GM06990 (cell line): ENCODE results near the gene PUM1.

Experiments
- DNase-seq: peaks from one replicate; pipeline ENCODE4 v3.0.0-alpha.2; 2011; ENCODE audit not compliant: insufficient read length; ENCODE audit errors: extremely low read depth
- H3K27me3 ChIP-seq: replicated peaks from 2 replicates; pipeline ENCODE4 v1.6.0; 2011; ENCODE audit warnings: low read length; ENCODE audit not compliant: control insufficient read depth, insufficient read depth
- H3K36me3 ChIP-seq: 2 replicates; pipeline ENCODE4 v1.5.1; 2011; ENCODE audit warnings: low read length; ENCODE audit not compliant: control insufficient read depth, insufficient read depth
- H3K4me3 ChIP-seq: replicated peaks from 2 replicates; pipeline ENCODE4 v1.5.1; 2011; ENCODE audit warnings: low read depth, mild to moderate bottlenecking, control low read depth, low read length
- TF ChIP-seq, protein P1 (sequence below): IDR thresholded peaks from 2 replicates; pipeline ENCODE4 v1.5.1; 2011; ENCODE audit warnings: low read length, control low read depth, mild to moderate bottlenecking, inconsistent platforms; ENCODE audit not compliant: insufficient read depth, poor library complexity, severe bottlenecking

Gene PUM1

DNA sequence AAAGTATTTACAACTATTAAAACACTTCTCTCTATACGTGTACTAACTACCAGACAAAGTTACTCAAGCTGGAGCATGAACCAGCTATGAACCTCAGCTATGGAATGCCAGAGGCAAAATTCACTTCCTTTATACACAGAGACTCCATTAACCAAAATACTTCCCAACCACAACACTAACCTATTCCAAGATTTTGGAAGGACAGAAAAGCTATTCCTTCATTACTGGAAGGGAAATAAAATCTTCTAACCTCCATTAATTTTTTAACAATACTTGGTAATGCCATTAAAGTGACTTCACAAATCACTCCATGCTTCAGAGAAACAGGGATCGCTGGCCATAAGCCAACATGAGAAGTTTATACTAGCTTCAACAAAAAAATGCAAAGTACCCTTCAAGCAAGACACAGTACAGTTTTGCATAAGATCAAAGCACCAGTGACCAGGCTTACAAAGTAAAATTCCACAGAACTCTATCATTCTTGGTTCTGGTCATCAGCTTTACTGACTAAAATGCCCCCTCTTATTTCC, 58.0 kb downstream of the PUM1 start:
- Histone ChIP-seq H3K36me3 (peaks cover 8% of the 10 kb centered on the region), H3K27me3 (no peaks in the 10 kb centered on the region), H3K4me3 (no peak overlapping the region)
- TF ChIP-seq, protein P1, sequence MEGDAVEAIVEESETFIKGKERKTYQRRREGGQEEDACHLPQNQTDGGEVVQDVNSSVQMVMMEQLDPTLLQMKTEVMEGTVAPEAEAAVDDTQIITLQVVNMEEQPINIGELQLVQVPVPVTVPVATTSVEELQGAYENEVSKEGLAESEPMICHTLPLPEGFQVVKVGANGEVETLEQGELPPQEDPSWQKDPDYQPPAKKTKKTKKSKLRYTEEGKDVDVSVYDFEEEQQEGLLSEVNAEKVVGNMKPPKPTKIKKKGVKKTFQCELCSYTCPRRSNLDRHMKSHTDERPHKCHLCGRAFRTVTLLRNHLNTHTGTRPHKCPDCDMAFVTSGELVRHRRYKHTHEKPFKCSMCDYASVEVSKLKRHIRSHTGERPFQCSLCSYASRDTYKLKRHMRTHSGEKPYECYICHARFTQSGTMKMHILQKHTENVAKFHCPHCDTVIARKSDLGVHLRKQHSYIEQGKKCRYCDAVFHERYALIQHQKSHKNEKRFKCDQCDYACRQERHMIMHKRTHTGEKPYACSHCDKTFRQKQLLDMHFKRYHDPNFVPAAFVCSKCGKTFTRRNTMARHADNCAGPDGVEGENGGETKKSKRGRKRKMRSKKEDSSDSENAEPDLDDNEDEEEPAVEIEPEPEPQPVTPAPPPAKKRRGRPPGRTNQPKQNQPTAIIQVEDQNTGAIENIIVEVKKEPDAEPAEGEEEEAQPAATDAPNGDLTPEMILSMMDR, result no peak
- no peak for DNase-seq

DNA sequence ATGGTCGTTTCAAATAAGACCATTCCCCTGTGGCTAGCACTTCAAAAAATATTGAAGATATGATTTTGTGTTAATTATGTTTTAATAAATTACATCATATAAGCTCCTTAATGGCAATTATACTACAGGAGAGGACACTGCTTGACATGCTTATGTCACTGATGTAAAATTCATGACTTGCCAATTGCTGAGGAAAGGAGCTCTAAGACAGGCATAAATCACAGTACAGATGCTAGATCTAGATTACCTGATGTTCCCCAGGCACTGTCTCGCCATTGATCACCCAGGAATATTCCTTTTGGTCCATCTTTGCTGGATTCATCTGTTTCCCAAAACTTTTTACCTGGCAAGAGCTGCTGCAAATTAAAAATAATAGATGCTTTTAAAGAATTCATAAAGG, 58.8 kb downstream of the PUM1 start:
- no peak for DNase-seq
- TF ChIP-seq, protein P1, result no peak
- H3K36me3 ChIP-seq, result peaks cover 8% of the 10 kb centered on the region

DNA sequence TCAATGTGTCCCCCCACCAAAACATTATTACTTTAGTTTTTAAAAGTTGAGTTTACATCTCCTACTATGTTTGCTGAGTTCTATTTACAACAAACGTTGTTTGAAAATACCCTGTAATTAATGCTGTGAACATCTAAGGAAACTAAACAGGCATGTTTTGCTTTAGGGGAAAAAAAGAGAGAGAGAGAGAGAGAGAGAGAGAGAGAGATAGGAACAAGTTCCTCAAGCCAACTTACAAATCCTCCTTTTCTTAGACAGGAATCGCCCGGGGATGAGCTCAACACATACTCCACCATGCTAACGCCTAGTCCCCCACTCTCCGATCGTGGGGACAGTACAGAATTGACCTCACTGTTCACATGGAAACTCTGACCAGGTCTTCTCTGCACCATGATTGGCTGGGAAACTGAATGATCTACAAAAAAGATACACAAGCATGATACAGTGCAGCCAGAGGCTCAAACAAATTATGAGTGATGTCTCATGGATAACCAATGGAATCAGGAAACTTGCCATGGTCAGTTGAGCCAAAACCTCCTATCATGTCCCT, 59.8 kb downstream of the PUM1 start:
- H3K27me3 ChIP-seq, result no peaks in the 10 kb centered on the region
- no peak overlapping the region for H3K4me3 ChIP-seq
- DNase-seq, result no peak
- H3K36me3 ChIP-seq, result peaks cover 8% of the 10 kb centered on the region
- TF ChIP-seq, protein P1, result no peak

More for the DNA sequence above, 58.8 kb downstream of the PUM1 start:
- Histone ChIP-seq H3K4me3 (no peak overlapping the region), H3K27me3 (no peaks in the 10 kb centered on the region)

- DNase-seq, result no peak
- H3K4me3 ChIP-seq, result no peak overlapping the region
- H3K27me3 ChIP-seq, result no peaks in the 10 kb centered on the region
- H3K36me3 ChIP-seq, result peaks cover 8% of the 10 kb centered on the region
- TF ChIP-seq, protein P1, result no peak
These were observed 60.3 kb downstream of the PUM1 start for GRCh38 chr1:31005198-31005597.

- H3K36me3 ChIP-seq, result peaks cover 8% of the 10 kb centered on the region
- H3K27me3 ChIP-seq, result no peaks in the 10 kb centered on the region
- DNase-seq, result no peak
- TF ChIP-seq, protein P1, result no peak
- H3K4me3 ChIP-seq, result no peak overlapping the region
These were observed 61.3 kb downstream of the PUM1 start for GRCh38 chr1:31004231-31004621.
